GM18498 (cell line): ENCODE measurements around the gene F8.
"Not testable (repeated sequence)": the region's sequence is repeated elsewhere in the genome, so short reads cannot be mapped to it uniquely, and the experiment has no call there.

Experiments used
- ATAC-seq: cut with Tn5 transposase; IDR thresholded peaks from one replicate; pipeline ENCODE4 v1.9.1; 2021; ENCODE audit warnings: mild to moderate bottlenecking, moderate library complexity; ENCODE audit not compliant: unreplicated experiment

Gene F8

DNA sequence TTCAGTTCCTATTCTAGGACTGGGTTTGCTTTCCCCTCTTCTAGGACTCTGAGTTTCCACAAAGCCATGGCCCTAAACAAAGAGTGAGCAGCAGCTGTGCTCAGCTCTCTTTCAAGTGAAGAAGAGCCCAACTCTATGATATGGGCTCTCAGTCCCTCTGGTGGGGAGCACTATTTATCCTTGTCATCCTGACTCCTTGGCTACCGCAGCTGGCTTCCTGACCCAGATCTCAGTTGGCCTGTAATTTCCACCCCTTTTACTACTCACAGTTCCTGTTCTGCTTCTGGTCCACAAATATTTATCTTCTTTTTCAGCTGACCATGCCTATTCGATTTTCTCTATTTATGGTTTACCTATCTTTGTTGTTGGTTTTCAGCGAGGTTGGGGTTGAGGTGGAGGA lies 33.8 kb downstream of the F8 start:
- no peak for ATAC-seq

DNA sequence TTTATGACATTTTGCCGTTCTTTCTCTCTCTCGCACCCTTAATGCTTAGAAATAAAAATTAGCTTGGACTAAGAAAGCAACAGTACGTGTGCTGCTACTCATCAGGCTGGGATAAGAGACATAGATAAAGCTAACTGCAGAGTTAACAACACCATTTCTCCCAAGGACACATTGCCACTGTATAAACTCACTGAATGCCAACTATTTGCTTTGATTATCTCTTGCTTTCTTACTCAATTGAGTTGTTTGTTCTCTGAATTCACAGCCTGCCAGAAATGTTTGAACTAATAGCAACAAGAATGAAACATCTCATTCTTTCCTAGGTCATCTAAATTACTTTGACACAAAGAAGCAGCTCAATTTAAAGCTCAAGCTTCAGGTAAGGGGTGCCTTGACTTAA lies 34.6 kb downstream of the F8 start:
- no peak for ATAC-seq

DNA sequence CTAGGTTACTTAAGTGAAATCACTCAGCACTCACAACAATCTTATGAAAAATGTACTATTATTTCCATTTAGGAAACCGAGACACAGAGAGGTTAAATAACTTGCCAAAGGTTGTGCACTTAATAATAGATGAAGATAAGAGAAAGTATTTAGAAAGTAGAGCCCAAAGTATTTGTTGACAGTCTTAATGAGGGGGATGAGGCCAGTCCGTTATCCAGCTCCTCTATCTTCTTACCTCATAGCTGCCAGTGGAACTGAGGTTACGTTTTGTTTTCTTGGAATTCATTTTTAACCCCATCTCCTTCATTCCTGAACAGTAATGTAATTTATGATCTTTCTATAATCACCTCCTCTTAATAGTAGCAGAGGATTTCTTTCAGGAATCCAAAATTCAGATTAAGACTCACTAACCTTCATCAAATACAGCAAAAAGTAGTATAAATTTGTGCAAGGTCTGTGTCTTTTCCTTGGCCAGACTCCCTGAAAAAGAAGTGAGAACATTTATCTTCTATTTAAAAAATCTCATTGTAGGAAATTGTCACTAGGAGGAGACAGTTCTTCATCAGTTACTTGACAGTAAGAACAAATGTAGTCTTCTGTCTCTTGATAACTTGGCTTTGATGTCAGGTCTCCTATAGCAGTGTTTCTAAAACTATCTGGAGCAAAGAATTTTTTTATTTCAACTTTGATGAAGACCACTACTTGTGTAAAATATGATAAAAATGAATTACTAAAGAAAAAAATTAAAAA lies 35.5 kb downstream of the F8 start:
- no peak for ATAC-seq

DNA sequence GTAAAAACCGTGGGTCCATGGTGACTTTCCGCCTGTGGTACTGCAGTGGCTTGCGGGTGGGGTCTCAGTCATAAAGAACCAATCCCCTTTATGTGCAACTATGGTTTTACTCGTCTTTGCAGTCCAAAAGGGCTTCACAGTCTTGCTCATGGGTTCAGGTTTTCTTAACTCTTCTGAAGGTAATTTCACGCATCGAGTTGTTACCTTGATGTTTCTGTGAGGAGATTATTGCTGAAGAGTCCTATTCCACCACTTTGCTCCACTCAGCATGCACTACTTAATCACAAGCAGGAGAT lies 41.5 kb downstream of the F8 start:
- ATAC-seq = peak; percentile 26

DNA sequence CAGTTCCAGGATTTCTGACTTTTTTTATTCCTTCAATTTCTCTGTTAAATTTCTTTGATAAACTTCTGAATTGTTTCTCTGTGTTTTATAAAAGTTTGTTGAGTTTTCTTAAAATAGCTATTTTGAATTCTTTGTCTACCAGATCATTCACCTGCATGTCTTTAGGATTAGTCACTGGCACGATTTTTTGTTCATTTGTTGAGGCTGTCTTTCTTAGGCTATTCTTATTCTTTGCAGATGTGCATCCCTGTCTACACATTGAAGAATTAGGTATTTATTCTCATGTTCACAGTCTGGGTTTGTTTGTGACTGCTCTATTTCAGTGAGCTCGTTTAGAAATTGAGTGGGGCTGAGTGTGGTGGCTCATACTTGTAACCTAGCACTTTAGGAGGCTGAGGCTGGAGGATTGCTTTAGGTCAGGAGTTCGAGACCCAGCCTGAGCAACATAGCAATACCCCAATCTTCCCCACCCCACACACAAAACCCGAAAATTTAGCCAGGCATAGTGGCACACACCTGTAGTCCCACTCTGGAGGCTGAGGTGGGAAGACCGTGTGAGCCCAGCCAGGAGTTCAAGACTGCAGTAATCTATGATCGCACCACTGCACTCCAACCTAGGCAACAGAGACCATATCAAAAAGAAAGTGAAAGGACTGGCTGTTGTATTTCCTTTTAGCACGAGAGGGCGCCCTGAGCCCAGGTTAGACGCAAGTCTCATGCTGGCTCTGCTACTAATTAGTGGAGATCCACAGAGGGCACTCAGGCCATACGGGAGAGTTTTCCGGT lies 42.0 kb downstream of the F8 start:
- peak; percentile 95 for ATAC-seq

DNA sequence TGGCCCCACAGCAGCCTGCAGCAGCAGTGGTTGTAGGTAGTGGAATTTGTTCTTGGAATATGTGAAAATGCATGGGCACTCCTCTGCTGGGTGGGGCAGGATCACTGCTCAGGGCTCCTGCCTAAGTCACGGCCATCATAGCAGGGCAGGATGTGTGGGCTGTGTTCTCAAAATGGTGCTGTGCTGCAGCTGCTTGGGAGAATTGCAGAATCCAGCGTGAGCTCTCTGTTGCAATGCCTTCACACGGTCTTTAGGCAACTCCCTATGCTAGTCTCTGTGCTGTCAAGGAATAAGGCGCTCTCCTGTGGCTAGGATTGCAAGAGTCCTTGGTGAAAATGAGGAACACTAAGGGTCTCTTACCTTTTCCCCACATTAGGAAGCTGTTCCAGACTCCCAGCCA lies 42.9 kb downstream of the F8 start:
- ATAC-seq = no peak

DNA sequence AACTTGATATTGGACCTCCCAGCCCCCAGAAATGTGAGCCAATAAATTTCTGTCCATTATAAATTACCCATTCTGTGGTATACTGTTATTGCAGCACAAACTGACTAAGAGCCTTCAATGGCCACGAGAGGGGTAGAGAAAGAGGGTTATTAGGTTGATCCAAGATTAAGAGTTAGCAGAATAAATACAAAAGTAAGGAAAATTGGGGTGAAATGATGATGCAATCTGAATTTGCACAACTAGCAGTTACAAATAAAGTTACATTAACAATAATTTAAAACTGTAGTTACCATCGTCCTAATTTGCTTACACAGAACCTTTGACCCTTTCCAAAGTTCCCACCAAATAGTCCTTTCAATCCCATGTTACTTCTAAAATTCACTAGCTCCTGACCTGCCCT lies 54.2 kb downstream of the F8 start:
- no peak for ATAC-seq

DNA sequence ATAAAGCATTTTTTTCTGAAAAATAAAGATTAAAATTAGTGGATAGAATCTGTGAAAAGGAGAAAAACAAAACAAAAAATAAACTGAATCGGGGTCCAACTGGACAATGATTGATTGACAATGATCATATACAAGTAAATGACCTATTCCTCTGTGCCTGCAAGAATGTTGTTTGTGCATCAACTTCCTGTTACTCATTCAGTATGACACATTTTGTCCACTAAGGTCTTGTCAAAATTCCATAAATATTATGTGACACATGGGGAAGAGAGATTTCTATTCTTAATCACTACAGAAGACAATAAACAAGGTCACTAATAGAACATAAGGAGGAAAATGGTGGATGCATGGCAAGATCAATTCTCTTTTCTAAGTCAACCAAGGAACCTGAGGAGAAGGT lies 54.9 kb downstream of the F8 start:
- no peak for ATAC-seq

DNA sequence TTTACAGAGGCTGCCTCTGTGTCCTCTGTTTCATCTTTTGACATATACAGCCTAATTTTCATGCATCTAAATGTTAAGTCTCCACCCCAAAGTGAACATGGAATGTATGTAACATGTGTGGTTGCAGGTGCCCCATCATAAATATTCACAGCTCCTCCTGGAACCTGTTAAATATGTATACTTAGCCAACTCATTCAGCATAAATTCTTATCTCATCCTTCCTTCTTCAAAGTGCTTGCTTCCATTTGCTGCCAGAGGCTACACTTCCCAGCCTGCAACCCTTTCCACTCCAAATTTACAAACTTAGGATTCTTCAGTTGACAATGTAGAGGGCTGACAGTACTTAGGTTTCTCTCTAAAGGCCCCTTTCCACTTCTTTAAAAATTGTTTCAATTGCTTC lies 60.6 kb downstream of the F8 start:
- no peak for ATAC-seq

DNA sequence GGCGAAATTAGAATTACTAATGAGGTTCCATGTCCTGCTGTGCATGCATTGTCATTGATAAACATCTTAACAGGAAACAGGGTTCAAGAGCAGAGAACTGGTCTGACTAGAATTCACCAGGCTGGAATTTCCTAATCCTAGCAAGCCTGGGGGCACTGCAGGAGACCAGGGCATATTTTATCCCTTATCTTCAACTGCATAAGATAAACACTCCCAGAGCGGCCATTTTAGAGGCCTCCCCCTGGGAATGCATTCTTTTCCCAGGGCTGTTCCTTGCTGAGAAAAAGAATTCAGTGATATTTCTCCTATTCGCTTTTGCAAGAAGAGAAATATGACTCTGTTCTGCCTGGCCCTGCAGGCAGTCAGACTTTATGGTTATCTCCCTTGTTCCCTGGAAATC lies 66.7 kb downstream of the F8 start:
- ATAC-seq = not testable (repeated sequence)

DNA sequence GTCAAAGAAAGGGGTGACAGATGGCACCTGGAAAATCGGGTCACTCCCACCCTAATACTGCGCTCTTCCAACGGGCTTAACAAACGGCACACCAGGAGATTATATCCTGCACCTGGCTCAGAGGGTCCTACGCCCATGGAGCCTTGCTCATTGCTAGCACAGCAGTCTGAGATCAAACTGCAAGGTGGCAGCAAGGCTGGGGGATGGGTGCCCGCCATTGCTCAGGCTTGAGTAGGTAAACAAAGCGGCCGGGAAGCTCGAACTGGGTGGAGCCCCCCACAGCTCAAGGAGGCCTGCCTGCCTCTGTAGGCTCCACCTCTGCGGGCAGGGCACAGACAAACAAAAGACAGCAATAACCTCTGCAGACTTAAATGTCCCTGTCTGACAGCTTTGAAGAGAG lies 83.3 kb downstream of the F8 start:
- not testable (repeated sequence) for ATAC-seq

DNA sequence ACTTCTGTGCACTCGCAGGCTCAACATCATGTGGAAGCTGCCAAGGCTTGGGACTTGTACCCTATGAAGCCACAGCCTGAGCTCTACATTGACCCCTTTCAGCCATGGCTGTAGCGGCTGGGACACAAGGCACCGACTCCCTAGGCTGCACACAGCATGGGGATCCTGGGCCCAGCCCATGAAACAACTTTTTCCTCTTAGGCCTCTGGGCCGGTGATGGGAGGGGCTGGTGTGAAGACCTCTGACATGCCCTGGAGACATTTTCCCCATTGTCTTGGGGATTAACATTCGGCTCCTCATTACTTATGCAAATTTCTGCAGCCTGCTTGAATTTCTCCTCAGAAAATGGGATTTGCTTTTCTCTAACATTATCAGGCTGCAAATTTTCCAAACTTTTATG lies 97.8 kb downstream of the F8 start:
- not testable (repeated sequence) for ATAC-seq

DNA sequence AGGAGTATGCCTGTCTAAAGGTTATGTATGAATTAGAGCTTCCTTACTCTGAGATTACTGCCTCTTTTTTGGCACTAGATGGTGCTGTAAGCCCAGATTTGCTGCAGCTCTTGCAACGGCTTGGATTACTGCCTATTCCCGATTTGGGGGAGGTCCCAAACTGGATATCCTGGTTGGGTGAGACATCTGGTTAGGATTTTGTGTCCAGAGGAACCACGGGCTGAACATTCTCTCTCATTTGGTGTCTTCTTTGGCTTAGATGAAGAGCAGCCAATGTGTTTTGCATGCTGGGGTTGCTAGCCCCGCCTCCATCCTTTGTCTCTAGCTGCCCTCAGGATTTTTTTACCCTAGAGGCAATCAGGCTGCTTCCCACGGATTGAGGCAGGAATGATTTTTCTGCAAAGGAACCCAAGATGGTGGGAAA lies 104.5 kb downstream of the F8 start:
- ATAC-seq = no peak

DNA sequence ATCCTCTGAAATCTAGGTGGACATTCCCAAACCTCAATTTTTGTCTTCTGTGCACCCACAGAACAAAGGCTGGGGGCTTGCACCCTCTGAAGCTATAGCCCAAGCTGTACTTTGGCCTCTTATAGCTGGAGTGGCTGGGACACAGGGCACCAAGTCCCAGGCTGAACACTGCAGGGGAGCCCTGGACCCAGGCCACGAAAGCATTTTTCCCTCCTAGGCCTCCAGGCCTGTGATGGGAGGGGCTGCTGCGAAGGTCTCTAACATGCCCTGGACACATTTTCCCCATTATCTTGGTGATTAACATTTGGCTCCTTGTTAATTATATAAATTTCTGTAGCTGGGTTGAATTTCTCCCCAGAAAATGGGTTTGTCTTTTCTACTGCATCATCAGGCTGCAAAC lies 108.5 kb downstream of the F8 start:
- ATAC-seq = no peak

DNA sequence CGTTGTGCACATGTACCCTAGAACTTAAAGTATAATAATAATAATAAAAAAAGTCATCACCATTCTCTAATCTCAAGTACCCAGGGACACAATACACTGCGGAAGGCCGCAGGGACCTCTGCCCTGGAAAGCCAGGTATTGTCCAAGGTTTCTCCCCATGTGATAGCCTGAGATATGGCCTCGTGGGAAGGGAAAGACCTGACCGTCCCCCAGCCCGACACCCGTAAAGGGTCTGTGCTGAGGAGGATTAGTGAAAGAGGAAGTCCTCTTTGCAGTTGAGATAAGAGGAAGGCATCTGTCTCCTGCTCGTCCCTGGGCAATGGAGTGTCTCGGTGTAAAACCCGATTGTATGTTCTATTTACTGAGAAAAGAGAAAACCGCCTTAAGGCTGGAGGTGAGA lies 112.0 kb downstream of the F8 start:
- not testable (repeated sequence) for ATAC-seq

DNA sequence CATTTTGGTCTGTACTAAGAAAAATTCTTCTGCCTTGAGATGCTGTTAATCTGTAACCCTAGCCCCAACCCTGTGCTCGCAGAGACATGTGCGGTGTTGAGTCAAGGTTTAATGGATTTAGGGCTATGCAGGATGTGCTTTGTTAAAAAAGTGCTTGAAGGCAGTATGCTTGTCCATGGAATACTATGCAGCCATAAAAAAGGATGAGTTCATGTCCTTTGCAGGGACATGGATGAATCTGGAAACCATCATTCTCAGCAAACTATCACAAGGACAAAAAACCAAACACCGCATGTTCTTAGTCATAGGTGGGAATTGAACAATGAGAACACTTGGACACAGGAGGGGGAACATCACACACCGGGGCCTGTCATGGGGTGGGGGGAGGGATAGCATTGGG lies 112.5 kb downstream of the F8 start:
- not testable (repeated sequence) for ATAC-seq

DNA sequence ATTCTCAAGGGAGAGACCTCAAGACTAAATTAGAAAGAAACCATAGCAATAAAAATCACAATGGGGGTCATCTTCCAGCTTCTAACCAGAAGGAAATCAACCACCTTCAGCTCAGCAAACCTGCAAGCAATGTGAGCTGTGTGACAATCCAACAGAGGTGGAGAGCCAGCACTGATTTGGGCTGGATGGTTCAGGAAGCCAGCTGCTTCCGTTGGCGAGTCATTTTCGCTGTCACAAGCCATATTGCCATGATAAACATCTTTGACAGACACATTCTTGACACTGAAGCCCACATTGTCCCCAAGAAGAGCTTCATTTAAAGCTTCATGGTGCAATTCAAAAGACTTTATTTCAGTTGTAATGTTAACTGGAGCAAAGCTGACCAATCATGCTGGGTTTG lies 113.7 kb downstream of the F8 start:
- ATAC-seq = no peak

DNA sequence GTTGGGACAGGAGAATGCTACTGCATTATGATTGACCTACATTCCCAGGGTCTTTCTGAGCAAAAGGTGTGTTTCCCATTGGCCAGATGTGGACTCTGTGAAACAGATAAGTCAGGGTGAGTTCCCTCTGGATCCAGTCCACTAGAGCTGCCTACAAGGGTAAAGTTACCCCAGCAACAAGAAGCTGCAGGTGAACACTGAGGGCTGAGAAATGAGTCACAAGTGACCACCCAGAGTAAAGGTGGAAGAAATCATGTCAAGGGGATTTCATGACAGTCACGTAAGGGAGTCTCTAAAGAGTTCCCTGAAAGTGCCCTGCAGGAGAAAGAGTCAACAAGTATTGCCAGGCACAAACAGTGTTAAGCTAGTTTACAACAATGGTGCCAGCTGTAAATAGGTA lies 120.1 kb downstream of the F8 start:
- ATAC-seq = no peak

DNA sequence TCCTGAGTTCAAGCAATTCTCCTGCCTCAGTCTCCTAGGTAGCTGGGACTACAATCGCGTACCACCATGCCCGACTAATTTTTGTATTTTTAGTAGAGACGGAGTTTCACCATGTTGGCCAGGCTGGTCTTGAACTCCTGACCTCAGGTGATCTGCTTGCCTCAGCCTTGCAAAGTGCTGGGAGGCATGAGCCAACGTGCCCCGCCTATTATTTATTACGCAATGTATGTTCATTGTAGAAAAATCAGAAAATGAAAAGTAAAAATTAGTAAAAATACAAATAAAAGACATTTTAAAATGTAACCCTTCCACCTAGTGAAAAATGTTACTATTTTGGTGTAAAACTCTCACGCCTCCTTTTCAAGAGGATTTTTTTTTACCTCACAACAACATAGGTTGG lies 122.2 kb downstream of the F8 start:
- ATAC-seq = no peak

DNA sequence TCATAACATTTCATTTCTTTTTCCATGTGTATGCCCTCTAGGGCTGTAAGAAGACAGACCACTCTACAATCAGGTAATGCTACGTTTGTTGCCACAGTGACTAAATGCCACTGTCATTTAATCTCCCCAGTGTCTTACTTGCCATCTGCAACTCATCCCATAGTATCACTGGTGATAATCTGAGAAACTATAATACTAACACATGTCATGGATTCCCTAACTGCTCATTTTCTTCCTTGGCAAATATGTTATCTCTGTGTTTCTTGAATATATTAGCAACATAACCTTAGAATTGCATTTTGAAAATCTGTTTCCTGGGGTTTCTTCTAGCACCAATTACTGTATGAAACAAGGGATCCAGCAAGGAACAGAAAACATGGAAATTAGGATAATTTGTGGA lies 130.2 kb downstream of the F8 start:
- ATAC-seq = no peak

DNA sequence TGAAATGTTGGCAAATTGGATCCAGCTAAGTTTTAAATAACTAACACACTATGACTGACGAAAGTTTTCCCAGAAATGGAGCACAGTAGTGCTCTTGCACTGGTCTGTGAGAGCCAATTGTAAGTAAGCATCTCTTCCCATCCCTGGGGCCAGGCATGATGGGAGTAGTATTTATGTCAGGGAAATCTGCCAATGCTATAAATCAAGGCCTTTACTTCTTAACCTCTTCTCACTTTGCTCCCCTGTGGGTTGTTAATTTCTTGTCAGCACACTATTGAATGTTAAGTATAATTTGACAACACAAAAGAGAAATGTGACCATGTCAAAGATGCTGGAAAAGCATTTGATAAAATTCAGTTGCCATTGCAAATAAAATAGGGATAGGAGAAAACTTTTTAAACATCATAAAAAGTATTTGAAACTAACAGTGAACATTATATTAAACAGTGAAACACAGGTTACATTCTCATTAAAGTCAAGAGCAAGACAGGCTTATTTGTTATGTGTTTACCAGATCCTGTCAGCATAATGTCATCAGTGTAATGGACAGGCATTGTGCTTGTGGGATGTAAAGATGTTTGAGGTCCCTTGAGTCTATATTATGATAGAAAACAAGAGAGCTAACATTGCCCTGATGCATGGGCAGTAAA lies 131.4 kb downstream of the F8 start:
- ATAC-seq = no peak

DNA sequence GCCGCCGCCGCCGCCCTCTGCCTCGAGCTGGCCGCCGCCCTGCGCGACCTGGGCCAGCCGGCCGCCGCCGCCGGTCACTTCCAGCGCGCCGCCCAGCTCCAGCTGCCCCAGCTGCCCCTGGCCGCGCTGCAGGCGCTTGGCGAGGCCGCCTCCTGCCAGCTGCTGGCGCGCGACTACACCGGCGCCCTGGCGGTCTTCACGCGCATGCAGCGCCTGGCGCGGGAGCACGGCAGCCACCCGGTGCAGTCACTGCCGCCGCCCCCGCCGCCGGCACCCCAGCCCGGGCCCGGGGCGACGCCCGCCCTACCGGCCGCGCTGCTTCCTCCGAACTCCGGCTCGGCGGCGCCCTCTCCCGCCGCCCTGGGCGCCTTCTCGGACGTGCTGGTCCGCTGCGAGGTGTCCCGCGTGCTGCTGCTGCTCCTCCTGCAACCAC lies 135.7 kb downstream of the F8 start:
- peak; percentile 64 for ATAC-seq
